HepG2 (cell line): Measurements from ENCODE around the gene LZTFL1. TPM values are rescaled to one million over a fixed set of nuclear protein-coding genes. Genes with fewer than 3 reads are reported as not detected.
A peak's percentile ranks its signal among the peaks of the same experiment; 100 is the strongest.

Experiments used
- ATAC-seq: fragments of 200-7000 bp; cut with Tn5 transposase; 3 replicates; pipeline ENCODE4 v1.9.1; 2020; ENCODE audit warnings: mild to moderate bottlenecking, moderate library complexity
- BruUV-seq: library from RNA; stranded (reverse); fragments of 400-500 nt; replicated peaks from 2 replicates; lab custom pipeline; 2021; lab: Mats Ljungman, UMichigan
- CTCF ChIA-PET: fragments of 300-600 bp; formaldehyde crosslinking; extraction: SDS; loops from one replicate; lab custom pipeline; 2021; ENCODE audit warnings: low total read pairs, inconsistent platforms, low intra/inter-chr PET ratio; lab: Yijun Ruan, JAX
- POLR2A ChIA-PET: fragments of 350-600 bp; sonication (Branson Sonifier 250); formaldehyde crosslinking; loops from one replicate; lab custom pipeline; 2020; ENCODE audit warnings: antibody characterized with exemption, inconsistent platforms; lab: Yijun Ruan, JAX
- DNase-seq: peaks from one replicate; pipeline ENCODE4 v3.0.0-alpha.2; 2015; ENCODE audit warnings: low spot score
- FAIRE-seq: peaks from 3 replicates; lab custom pipeline; 2011; peaks lifted over from hg19 to GRCh38; lab: Jason Lieb, UNC
- H2AFZ ChIP-seq: one replicate; pipeline ENCODE4 v1.6.1; 2011; ENCODE audit warnings: low read length, inconsistent platforms
- H3K27ac ChIP-seq: fragments of 300-600 bp; 3 replicates; pipeline ENCODE4 v1.8.0; 2011; ENCODE audit warnings: mixed run types, mild to moderate bottlenecking, mixed read lengths, low read length, inconsistent platforms; ENCODE audit not compliant: insufficient read depth; ENCODE audit errors: extremely low read length
- H3K27me3 ChIP-seq, 2 experiments: fragments of 200-600 bp in 1 of 2; 2 replicates in 1 of 2; 3 replicates in 1 of 2; pipeline versions ENCODE4 v1.6.0 to v1.8.0; 2011; ENCODE audit warnings: low read length in 2 of 2, mild to moderate bottlenecking in 2 of 2, moderate library complexity in 2 of 2, inconsistent platforms in 1 of 2; ENCODE audit not compliant: insufficient read depth in 2 of 2, control insufficient read depth in 1 of 2
- H3K36me3 ChIP-seq, 2 experiments: fragments of 200-600 bp in 1 of 2; replicated peaks in 1 of 2; 2 replicates in 1 of 2; 3 replicates in 1 of 2; pipeline versions ENCODE4 v1.5.1 to v1.8.0; 2011; ENCODE audit warnings: low read length in 2 of 2, inconsistent platforms in 1 of 2; ENCODE audit not compliant: insufficient read depth in 2 of 2, control insufficient read depth in 1 of 2
- H3K4me1 ChIP-seq: 2 replicates; pipeline ENCODE4 v1.5.1; 2012; ENCODE audit warnings: low read length, inconsistent platforms; ENCODE audit not compliant: insufficient read depth
- H3K4me2 ChIP-seq: 2 replicates; pipeline ENCODE4 v1.6.0; 2011; ENCODE audit warnings: low read depth, low read length, inconsistent platforms
- H3K4me3 ChIP-seq, 3 experiments: fragments of 200-600 bp in 1 of 3; sonication (generic), shearing (Covaris generic) in 1 of 3; replicated peaks in 1 of 3; 2 replicates each; pipeline ENCODE4 v1.5.1; 2011 to 2016; ENCODE audit warnings: low read length in 3 of 3, inconsistent platforms in 2 of 3, low read depth in 2 of 3, mild to moderate bottlenecking in 2 of 3, control low read depth in 1 of 3, mixed read lengths in 1 of 3; ENCODE audit not compliant: insufficient read depth in 1 of 3
- H3K79me2 ChIP-seq: one replicate; pipeline ENCODE4 v1.6.1; 2011; ENCODE audit warnings: low read length, inconsistent platforms; ENCODE audit not compliant: insufficient read depth
- H3K9ac ChIP-seq: 2 replicates; pipeline ENCODE4 v1.6.0; 2011; ENCODE audit warnings: mild to moderate bottlenecking, low read depth, low read length, inconsistent platforms; ENCODE audit not compliant: insufficient read depth
- H3K9me3 ChIP-seq: 2 replicates; pipeline ENCODE4 v1.5.1; 2012; ENCODE audit warnings: mild to moderate bottlenecking, low read length
- H4K20me1 ChIP-seq: 2 replicates; pipeline ENCODE4 v1.6.0; 2011; ENCODE audit warnings: inconsistent platforms, mild to moderate bottlenecking, low read length, moderate library complexity; ENCODE audit not compliant: insufficient read depth
- ZNF724P ChIP-seq: sonication (generic); formaldehyde crosslinking; IDR thresholded peaks from 2 replicates; pipeline ENCODE4 v1.8.0; 2022; ENCODE audit warnings: missing genetic modification reagents, borderline replicate concordance
- ZNF768 ChIP-seq: sonication (generic); formaldehyde crosslinking; IDR thresholded peaks from 2 replicates; pipeline ENCODE4 v1.4.0; 2020; ENCODE audit warnings: missing genetic modification reagents
- WGBS: methylation state at CpG from one replicate; pipeline ENCODE4 v1.1.6; 2017; ENCODE audit warnings: low lambda C conversion rate; 5-methylcytosine and 5-hydroxymethylcytosine counted together
- in situ Hi-C: cut with HindIII; loops from 2 replicates; pipeline ENCODE4 v1.10.0; 2017; ENCODE audit warnings: low pct_unique_long_range_greater_than_20kb; ENCODE audit not compliant: extremely low pct_ligation_motif_present
- intact Hi-C: fragments of 100-400 bp; cut with micrococcal nuclease; formaldehyde crosslinking; loops from one replicate; pipeline ENCODE4 v1.10.0; 2022; ENCODE audit not compliant: unreplicated experiment
- polyA plus RNA-seq, 8 experiments: library from polyadenylated mRNA; depleted of rRNA in 3 of 8; stranded (reverse) in 7 of 8; unstranded in 1 of 8; fragments of >200 nt; fragmentation: Illumina TruSeq in 4 of 8; extraction: Trizol in 4 of 8; gene quantifications; 2 replicates each; pipeline versions ENCODE4 v1.2.1 to v1.2.3, GENCODE V29; 2011 to 2016; ENCODE audit warnings: low read depth in 4 of 8, missing spikeins in 1 of 8, mixed read lengths in 1 of 8; ENCODE audit not compliant: insufficient read depth in 1 of 8
- total RNA-seq, 5 experiments: library from RNA; depleted of rRNA; stranded (reverse); fragments of >200 nt; fragmentation: Illumina TruSeq; extraction: Trizol; gene quantifications; 2 replicates each; pipeline ENCODE4 v1.2.3, GENCODE V29; 2016; ENCODE audit warnings: low read depth in 1 of 5
- TF ChIP-seq, protein P1 (sequence below): sonication (generic); formaldehyde crosslinking; IDR thresholded peaks from 2 replicates; pipeline ENCODE4 v1.9.0; 2021; ENCODE audit warnings: missing genetic modification reagents, borderline replicate concordance

LZTFL1 gene
- total and polyA plus RNA-seq, 2 of the 13 experiments (the other 11 are each of a cell fraction or from before 2014, with no cell fraction given), result 16.6 to 17.2 TPM

DNA sequence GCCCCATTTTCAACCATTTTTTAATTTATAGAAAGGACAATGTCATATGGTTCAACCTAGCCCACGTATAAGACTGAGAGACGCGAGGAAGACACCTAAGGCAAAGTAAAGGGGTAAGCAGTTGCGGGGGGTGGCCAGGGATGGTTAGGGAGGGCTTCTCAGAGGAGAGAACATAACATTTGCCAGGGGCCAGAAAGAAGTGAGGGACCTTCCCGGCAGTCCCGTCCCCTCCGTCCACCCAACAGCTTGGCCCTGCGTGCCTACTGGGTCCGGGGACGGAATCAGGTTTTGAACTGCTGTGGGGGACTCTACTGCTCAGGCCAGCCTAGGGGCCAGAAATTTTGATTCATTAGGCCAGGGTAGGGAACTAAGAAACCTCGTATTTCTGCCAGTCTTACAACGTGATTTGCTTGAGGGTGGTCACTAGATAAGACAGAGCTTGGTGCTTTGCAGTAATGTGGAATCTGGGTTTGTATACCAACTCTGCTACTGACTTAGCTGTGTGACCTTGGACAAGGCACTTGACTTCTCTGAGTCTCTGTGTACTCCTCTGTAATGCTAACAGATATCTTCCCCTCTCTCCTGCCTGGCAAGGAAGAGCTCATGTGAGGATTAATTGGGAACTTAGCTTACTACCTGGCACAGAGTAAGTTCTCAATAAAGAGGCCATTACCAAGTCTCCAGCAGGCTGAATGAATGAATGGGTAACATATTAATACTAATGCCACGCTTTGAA is 44.8 kb downstream of the LZTFL1 start:
- Histone ChIP-seq H3K27me3 (peaks cover 2 to 63% of the 10 kb centered on the region in 2 experiments; a peak in 4 of 5 replicates), H3K27ac (no peak overlapping the region), H3K36me3 (no peaks in the 10 kb centered on the region), H3K4me3 (no peak overlapping the region), H4K20me1 (no peaks in the 10 kb centered on the region)
- BruUV-seq, result no TSS peak
- POLR2A ChIA-PET, result no interaction called here
- intact Hi-C loops, result no loop called here
- TF ChIP-seq ZNF768 (CRISPR knock-in tag) (peak; percentile 27; the same call in 1 of the 2 replicates), ZNF724P (CRISPR knock-in tag) (no peak)
- TF ChIP-seq, protein P1, sequence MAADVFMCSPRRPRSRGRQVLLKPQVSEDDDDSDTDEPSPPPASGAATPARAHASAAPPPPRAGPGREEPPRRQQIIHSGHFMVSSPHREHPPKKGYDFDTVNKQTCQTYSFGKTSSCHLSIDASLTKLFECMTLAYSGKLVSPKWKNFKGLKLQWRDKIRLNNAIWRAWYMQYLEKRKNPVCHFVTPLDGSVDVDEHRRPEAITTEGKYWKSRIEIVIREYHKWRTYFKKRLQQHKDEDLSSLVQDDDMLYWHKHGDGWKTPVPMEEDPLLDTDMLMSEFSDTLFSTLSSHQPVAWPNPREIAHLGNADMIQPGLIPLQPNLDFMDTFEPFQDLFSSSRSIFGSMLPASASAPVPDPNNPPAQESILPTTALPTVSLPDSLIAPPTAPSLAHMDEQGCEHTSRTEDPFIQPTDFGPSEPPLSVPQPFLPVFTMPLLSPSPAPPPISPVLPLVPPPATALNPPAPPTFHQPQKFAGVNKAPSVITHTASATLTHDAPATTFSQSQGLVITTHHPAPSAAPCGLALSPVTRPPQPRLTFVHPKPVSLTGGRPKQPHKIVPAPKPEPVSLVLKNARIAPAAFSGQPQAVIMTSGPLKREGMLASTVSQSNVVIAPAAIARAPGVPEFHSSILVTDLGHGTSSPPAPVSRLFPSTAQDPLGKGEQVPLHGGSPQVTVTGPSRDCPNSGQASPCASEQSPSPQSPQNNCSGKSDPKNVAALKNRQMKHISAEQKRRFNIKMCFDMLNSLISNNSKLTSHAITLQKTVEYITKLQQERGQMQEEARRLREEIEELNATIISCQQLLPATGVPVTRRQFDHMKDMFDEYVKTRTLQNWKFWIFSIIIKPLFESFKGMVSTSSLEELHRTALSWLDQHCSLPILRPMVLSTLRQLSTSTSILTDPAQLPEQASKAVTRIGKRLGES (CRISPR knock-in tag), result no peak
- TF ChIP-seq, all 625 proteins: peak for 1
- Histone ChIP-seq H3K4me1 (no peaks in the 10 kb centered on the region), H2AFZ (no peak overlapping the region), H3K4me2 (no peak overlapping the region), H3K79me2 (no peaks in the 10 kb centered on the region), H3K9ac (no peak overlapping the region), H3K9me3 (no peaks in the 10 kb centered on the region)
- ATAC-seq, result no peak
- no peak for DNase-seq
- 53% methylated on average over 12 of the region's 13 CpGs for WGBS
- in situ Hi-C loops, result no loop called here
- CTCF ChIA-PET, result no interaction called here
- no peak for FAIRE-seq
